Measurements from ENCODE around the gene RNF152. TPM values are rescaled to one million over a fixed set of nuclear protein-coding genes. Genes with fewer than 3 reads are reported as not detected.

The RNF152 gene
- total RNA-seq, 4 donors from 2014 or later, result 4.6 to 14.3 (median 7.7) TPM

DNA sequence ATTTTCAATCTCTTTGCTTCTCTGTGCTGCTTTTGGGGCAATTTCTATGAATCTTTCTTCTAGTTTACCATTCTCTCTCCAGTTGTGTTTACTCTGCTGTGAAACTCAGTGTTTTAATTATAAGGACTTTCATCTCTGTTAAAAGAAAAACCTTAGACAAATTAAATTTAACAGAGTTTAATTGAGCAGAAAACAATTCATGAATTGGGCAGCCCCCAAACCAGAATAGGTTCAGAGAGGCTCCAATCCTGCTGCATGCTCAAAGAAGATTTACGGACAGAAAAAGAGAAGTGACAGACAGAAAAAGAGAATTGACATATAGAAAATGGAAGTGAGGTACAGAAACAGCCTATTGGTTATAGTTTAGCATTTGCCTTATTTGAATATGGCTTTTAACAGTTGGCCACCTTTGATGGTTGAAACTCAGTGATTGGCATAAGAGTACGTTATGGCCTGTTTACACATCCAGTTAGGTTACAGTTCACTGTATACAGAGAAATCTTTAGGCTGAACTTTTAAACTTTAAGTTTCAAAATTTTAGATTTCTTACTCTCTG is 120.4 kb downstream of the RNF152 start:
- intact Hi-C loops (cut with DNase I), result no loop called here
- no peak for TF ChIP-seq EP300 (IDR thresholded peaks at IDR 0.05)
- no peak for TF ChIP-seq POLR2AphosphoS5 (IDR thresholded peaks at IDR 0.05)
- no peak for TF ChIP-seq POLR2A (IDR thresholded peaks at IDR 0.05; ENCODE audit: low read depth)
- TF ChIP-seq, protein P1, sequence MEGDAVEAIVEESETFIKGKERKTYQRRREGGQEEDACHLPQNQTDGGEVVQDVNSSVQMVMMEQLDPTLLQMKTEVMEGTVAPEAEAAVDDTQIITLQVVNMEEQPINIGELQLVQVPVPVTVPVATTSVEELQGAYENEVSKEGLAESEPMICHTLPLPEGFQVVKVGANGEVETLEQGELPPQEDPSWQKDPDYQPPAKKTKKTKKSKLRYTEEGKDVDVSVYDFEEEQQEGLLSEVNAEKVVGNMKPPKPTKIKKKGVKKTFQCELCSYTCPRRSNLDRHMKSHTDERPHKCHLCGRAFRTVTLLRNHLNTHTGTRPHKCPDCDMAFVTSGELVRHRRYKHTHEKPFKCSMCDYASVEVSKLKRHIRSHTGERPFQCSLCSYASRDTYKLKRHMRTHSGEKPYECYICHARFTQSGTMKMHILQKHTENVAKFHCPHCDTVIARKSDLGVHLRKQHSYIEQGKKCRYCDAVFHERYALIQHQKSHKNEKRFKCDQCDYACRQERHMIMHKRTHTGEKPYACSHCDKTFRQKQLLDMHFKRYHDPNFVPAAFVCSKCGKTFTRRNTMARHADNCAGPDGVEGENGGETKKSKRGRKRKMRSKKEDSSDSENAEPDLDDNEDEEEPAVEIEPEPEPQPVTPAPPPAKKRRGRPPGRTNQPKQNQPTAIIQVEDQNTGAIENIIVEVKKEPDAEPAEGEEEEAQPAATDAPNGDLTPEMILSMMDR (IDR thresholded peaks at IDR 0.05), result no peak
- no peak overlapping the region for H3K27ac ChIP-seq (replicated peaks in 1 of 4)
- H3K9me3 ChIP-seq, result peaks cover 0 to 8% (median 4%) of the 10 kb centered on the region in 4 donors
- no peak overlapping the region for H3K4me3 ChIP-seq
- no peaks in the 10 kb centered on the region for H3K36me3 ChIP-seq
- H3K27me3 ChIP-seq, result no peaks in the 10 kb centered on the region
- H3K4me1 ChIP-seq, result no peaks in the 10 kb centered on the region
- 76% methylated on average over 2 of the region's 2 CpGs for WGBS
- no peak for DNase-seq (ENCODE audit: extremely low spot score)

DNA sequence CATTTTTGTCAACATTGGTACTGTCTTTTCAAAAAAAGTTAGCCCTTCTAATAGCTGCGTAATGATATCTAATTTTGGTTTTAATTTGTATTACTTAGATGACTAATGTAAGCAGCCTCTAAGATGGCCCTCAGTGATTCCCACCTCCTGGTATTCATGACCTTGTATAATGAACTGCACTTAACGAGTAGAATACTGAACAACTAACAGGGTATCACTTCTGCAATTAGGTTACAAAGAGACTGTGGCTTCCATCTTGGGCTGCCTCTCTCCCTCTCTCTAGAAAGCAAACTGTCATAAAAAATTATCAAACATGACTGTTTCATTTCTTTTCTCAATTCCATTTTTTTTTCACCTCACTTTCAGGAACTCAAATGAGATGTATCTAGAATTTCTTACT is 120.9 kb downstream of the RNF152 start:
- Histone ChIP-seq H3K27me3 (no peaks in the 10 kb centered on the region), H3K4me1 (no peaks in the 10 kb centered on the region), H3K36me3 (no peaks in the 10 kb centered on the region), H3K9me3 (peaks cover 0 to 8% (median 2%) of the 10 kb centered on the region in 4 donors), H3K27ac (replicated peaks in 1 of 4) (no peak overlapping the region), H3K4me3 (no peak overlapping the region)
- 88% methylated on average over 2 of the region's 2 CpGs for WGBS
- DNase-seq (ENCODE audit: extremely low spot score), result no peak
- no peak for TF ChIP-seq POLR2AphosphoS5 (IDR thresholded peaks at IDR 0.05)
- TF ChIP-seq EP300 (IDR thresholded peaks at IDR 0.05), result no peak
- TF ChIP-seq, protein P1 (IDR thresholded peaks at IDR 0.05), result no peak
- TF ChIP-seq POLR2A (IDR thresholded peaks at IDR 0.05; ENCODE audit: low read depth), result no peak
- intact Hi-C loops (cut with DNase I), result no loop called here

DNA sequence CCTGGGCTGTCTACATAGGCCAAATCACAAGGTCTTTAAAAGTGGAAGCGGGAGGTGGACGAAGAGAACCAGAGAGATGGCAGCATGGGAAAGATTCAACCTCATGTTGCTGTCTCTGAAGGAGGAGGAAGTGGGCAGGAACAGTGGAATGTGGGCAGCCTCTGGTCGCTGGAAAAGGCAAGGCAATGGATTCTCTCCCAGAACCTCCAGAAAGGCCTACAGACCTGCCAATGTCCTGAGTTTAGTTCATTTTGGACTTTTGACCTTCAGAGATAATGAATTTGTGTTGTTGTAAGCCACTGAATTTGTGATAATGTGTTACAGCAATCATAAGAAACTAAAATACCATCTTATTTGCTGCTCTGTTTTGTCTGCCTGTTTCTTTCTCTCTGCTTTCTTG is 122.5 kb downstream of the RNF152 start:
- Histone ChIP-seq H3K4me3 (no peak overlapping the region), H3K27ac (replicated peaks in 1 of 4) (no peak overlapping the region), H3K27me3 (no peaks in the 10 kb centered on the region), H3K9me3 (no peaks in the 10 kb centered on the region), H3K4me1 (no peaks in the 10 kb centered on the region), H3K36me3 (no peaks in the 10 kb centered on the region)
- intact Hi-C loops (cut with DNase I), result no loop called here
- 78% methylated on average over 3 of the region's 3 CpGs for WGBS
- TF ChIP-seq EP300 (IDR thresholded peaks at IDR 0.05) (no peak), POLR2AphosphoS5 (IDR thresholded peaks at IDR 0.05) (no peak), POLR2A (IDR thresholded peaks at IDR 0.05; ENCODE audit: low read depth) (no peak)
- TF ChIP-seq, protein P1 (IDR thresholded peaks at IDR 0.05), result no peak
- no peak for DNase-seq (ENCODE audit: extremely low spot score)

DNA sequence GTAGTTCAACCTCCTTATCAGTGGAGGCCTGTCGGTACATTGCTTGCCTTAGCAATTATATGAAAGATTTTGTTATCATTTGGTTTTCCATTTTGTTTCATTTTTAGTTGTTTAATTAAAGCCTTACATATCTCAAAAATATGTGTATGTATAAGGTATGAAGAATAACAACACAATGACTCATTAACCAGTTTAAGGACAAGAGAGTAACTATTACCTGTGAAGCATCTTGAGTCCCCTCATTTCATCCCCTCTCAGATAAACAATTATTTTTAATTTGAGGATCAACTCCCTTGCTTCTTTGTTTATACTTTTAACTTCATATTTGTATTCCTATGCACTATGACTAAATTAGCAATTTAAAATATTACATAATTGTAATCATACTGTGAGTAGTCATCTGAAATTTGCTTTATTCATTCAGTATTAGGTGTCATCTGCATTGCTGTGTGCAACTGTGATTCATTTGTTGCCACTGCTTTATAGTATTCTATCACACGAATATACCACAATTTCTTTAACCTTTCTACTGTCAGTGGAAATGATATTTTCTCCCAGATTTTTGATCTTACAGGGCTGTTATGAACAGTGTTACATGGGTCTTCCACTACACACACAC is 126.4 kb downstream of the RNF152 start:
- TF ChIP-seq EP300 (IDR thresholded peaks at IDR 0.05), result no peak
- TF ChIP-seq, protein P1 (IDR thresholded peaks at IDR 0.05), result no peak
- TF ChIP-seq POLR2AphosphoS5 (IDR thresholded peaks at IDR 0.05), result no peak
- no peak for TF ChIP-seq POLR2A (IDR thresholded peaks at IDR 0.05; ENCODE audit: low read depth)
- intact Hi-C loops (cut with DNase I), result no loop called here
- Histone ChIP-seq H3K27me3 (no peaks in the 10 kb centered on the region), H3K9me3 (no peaks in the 10 kb centered on the region), H3K36me3 (no peaks in the 10 kb centered on the region), H3K4me1 (no peaks in the 10 kb centered on the region), H3K4me3 (no peak overlapping the region), H3K27ac (replicated peaks in 1 of 4) (no peak overlapping the region)
- 94% methylated on average over 2 of the region's 2 CpGs for WGBS
- no peak for DNase-seq (ENCODE audit: extremely low spot score)
